Thoracic aorta (tissue), 2 donors: ENCODE data around the gene CHST11. TPM values are rescaled to one million over a fixed set of nuclear protein-coding genes. Genes with fewer than 3 reads are reported as not detected.

ENCODE experiments used
- ATAC-seq: fragments of 150-250 bp; one replicate; pipeline ENCODE4 v1.8.0; 2017; ENCODE audit warnings: low read depth; ENCODE audit not compliant: insufficient number of reproducible peaks, low FRiP score
- DNase-seq: peaks from one replicate; pipeline ENCODE4 v3.0.0-alpha.2; 2020; ENCODE audit warnings: low spot score
- H3K27ac ChIP-seq, 2 donors: fragments of 200-600 bp; sonication (generic); 1 replicate in 1 of 2; 2 replicates in 1 of 2; pipeline ENCODE4 v1.5.1; 2016; ENCODE audit warnings: mild to moderate bottlenecking in 2 of 2, moderate library complexity in 2 of 2
- H3K27me3 ChIP-seq: fragments of 200-600 bp; sonication (generic); replicated peaks from 2 replicates; pipeline ENCODE4 v1.6.0; 2016; ENCODE audit warnings: mild to moderate bottlenecking; ENCODE audit not compliant: insufficient read depth
- H3K36me3 ChIP-seq: fragments of 200-600 bp; sonication (generic); one replicate; pipeline ENCODE4 v1.5.1; 2016
- H3K4me1 ChIP-seq, 2 donors: fragments of 200-600 bp; sonication (generic); 1 replicate in 1 of 2; 2 replicates in 1 of 2; pipeline versions ENCODE4 v1.5.1 to v1.6.0; 2016; ENCODE audit warnings: low read depth in 2 of 2, mild to moderate bottlenecking in 1 of 2; ENCODE audit not compliant: control insufficient read depth in 1 of 2
- H3K4me3 ChIP-seq: fragments of 200-600 bp; sonication (generic); 2 replicates; pipeline ENCODE4 v1.5.1; 2016; ENCODE audit warnings: mild to moderate bottlenecking
- H3K9me3 ChIP-seq: fragments of 200-600 bp; sonication (generic); 2 replicates; pipeline ENCODE4 v1.5.1; 2016
- CTCF ChIP-seq: fragments of 200-600 bp; sonication (generic); IDR thresholded peaks from one replicate; pipeline ENCODE4 v1.5.1; 2019; ENCODE audit warnings: antibody characterized with exemption
- total RNA-seq, 2 donors: library from RNA; depleted of rRNA; stranded (reverse); fragments of >200 nt; gene quantifications; one replicate each; pipeline versions ENCODE4 v1.1.0 to v1.2.3, GENCODE V29; 2016

Gene CHST11
- total RNA-seq, 2 donors from 2014 or later, result 41.9 to 79.3 TPM

DNA sequence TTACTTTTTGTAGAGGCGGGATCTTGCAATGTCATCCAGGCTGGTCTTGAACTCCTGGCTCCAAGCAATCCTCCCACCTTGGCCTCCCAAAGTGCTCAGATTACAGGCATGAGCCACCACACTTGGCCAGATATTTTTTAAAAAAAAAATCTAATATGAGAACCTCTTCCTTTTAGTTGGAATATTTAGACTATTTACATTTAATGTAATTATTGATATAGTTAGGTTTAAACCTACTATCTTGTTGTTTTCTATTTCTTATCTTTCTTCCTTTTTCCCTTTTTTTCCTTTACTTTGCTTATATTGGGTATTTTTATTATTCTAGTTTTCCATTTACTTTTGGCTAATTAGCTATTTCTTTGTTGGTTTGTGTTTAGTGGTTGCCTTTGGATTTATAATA is 315.6 kb downstream of the CHST11 start:
- Histone ChIP-seq H3K4me1 (peaks cover 0 to 11% of the 10 kb centered on the region in 2 donors), H3K27me3 (no peaks in the 10 kb centered on the region), H3K36me3 (no peaks in the 10 kb centered on the region), H3K4me3 (no peak overlapping the region), H3K9me3 (peaks cover 17% of the 10 kb centered on the region), H3K27ac (no peak overlapping the region)
- TF ChIP-seq CTCF, result no peak
- no peak for DNase-seq
- no peak for ATAC-seq

DNA sequence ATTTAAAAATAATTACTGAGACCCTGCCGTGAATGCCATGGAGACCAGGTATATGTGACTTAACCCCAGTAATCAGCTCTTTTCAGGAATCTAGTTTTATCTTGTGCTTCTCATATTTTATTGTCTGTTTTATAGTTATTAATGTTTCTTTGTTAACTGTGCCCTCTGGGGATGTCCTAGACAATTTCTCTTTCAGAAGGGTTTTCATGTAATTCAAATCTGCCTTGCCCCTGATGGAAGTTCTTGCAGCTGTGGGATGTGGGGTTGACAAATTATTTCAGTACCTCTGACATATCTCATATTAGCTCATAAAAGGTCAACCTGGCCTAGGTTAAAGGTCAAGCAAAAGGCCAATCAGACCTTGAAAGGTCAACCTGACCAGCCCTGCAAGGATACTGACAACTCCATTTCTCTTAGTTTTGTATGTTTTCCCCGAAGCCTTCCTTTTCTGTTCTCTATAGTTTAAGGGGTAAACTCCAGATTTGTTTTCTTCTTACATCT is 319.0 kb downstream of the CHST11 start:
- no peak overlapping the region for H3K27ac ChIP-seq
- H3K27me3 ChIP-seq, result no peaks in the 10 kb centered on the region
- H3K4me3 ChIP-seq, result no peak overlapping the region
- ATAC-seq (no peak), DNase-seq (no peak)
- TF ChIP-seq CTCF, result no peak
- H3K4me1 ChIP-seq, result peaks cover 0 to 20% of the 10 kb centered on the region in 2 donors
- no peaks in the 10 kb centered on the region for H3K36me3 ChIP-seq
- H3K9me3 ChIP-seq, result peaks cover 17% of the 10 kb centered on the region

- no peak for ATAC-seq
- Histone ChIP-seq H3K4me1 (peaks cover 0 to 20% of the 10 kb centered on the region in 2 donors), H3K27me3 (no peaks in the 10 kb centered on the region), H3K36me3 (no peaks in the 10 kb centered on the region), H3K27ac (no peak overlapping the region), H3K9me3 (no peaks in the 10 kb centered on the region), H3K4me3 (no peak overlapping the region)
- no peak for DNase-seq
- no peak for TF ChIP-seq CTCF
Observed at GRCh38 chr12:104779134-104779533, 322.4 kb downstream of the CHST11 start.

DNA sequence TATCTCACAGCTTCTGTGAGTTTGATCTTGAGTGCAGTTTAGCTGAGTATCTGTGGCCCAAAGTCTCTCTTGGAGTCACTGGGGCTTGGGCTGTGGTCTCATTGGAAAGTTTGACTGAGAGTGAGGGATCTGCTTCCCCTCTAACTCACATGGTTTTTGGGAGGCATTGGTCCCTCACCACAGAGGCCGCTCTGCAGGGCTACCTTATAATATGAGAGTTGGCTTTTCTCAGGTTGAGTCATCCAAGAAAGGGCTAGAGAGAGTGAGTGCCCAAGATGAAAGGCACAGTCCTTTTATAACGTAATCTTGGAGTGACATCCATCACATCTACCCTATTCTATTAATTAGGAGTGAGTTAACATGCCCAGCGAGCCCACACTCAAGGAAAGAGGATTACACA is 325.5 kb downstream of the CHST11 start:
- DNase-seq (no peak), ATAC-seq (no peak)
- no peak for TF ChIP-seq CTCF
- Histone ChIP-seq H3K9me3 (no peaks in the 10 kb centered on the region), H3K4me1 (peaks cover 0 to 20% of the 10 kb centered on the region in 2 donors), H3K27me3 (no peaks in the 10 kb centered on the region), H3K4me3 (no peak overlapping the region), H3K36me3 (no peaks in the 10 kb centered on the region), H3K27ac (no peak overlapping the region)

DNA sequence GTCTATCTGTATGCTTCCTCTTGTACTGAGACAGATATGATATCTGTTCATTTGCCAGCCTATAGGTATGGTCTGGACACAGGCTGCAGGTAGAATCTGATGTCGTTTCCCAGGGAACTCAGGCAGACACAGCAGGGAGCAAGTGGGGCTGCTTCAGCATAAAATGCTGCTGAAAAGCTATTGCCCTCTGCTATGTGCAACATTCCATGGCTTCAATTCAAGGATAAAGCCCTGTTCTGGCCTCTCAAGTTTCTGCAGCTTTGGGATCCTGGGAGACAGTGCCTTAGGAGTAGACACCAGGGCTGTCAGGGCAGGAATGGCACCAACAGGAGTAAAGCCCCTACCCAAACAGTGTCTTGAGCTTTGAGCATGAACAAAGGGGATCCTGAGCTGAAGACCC is 327.8 kb downstream of the CHST11 start:
- H3K36me3 ChIP-seq, result no peaks in the 10 kb centered on the region
- H3K27ac ChIP-seq, result no peak overlapping the region
- H3K4me3 ChIP-seq, result no peak overlapping the region
- DNase-seq (no peak), ATAC-seq (no peak)
- H3K9me3 ChIP-seq, result no peaks in the 10 kb centered on the region
- no peaks in the 10 kb centered on the region for H3K27me3 ChIP-seq
- no peak for TF ChIP-seq CTCF
- H3K4me1 ChIP-seq, result peaks cover 0 to 8% of the 10 kb centered on the region in 2 donors
